HEK293T (cell line): Measurements from ENCODE around the gene C2CD5.

Experiments used
- CTCF ChIA-PET: fragments of 350-600 bp; formaldehyde crosslinking; extraction: SDS; loops from one replicate; lab custom pipeline; 2021; ENCODE audit warnings: antibody characterized with exemption, inconsistent platforms; lab: Yijun Ruan, JAX
- POLR2A ChIA-PET: fragments of 350-600 bp; formaldehyde crosslinking; extraction: SDS; loops from one replicate; lab custom pipeline; 2020; ENCODE audit warnings: antibody characterized with exemption, inconsistent platforms; lab: Yijun Ruan, JAX
- DNase-seq: peaks from one replicate; pipeline ENCODE4 v3.0.0; 2012; ENCODE audit warnings: mixed read lengths; ENCODE audit errors: extremely low spot score
- ARNT ChIP-seq: fragments of 450-650 bp; IDR thresholded peaks from 2 replicates; pipeline ENCODE4 v1.6.1; 2017; ENCODE audit warnings: mild to moderate bottlenecking
- BHLHE40 ChIP-seq: fragments of 450-650 bp; IDR thresholded peaks from 2 replicates; pipeline ENCODE4 v1.6.1; 2016; ENCODE audit warnings: mild to moderate bottlenecking, moderate library complexity, borderline replicate concordance
- CTBP1 ChIP-seq: fragments of 450-650 bp; IDR thresholded peaks from 2 replicates; pipeline ENCODE4 v1.6.1; 2016; ENCODE audit warnings: borderline replicate concordance
- ELF4 ChIP-seq: fragments of 450-650 bp; IDR thresholded peaks from 2 replicates; pipeline ENCODE4 v1.6.1; 2017; ENCODE audit warnings: antibody characterized with exemption
- FOXA1 ChIP-seq: fragments of 450-650 bp; IDR thresholded peaks from 2 replicates; pipeline ENCODE4 v1.6.1; 2016; ENCODE audit warnings: mild to moderate bottlenecking
- FOXK2 ChIP-seq: fragments of 450-650 bp; IDR thresholded peaks from 2 replicates; pipeline ENCODE4 v1.6.1; 2016; ENCODE audit warnings: mild to moderate bottlenecking
- FOXM1 ChIP-seq: fragments of 450-650 bp; IDR thresholded peaks from 2 replicates; pipeline ENCODE4 v1.6.1; 2017; ENCODE audit warnings: mild to moderate bottlenecking, borderline replicate concordance
- HDGF ChIP-seq: fragments of 450-650 bp; IDR thresholded peaks from 2 replicates; pipeline ENCODE4 v1.6.1; 2017; ENCODE audit warnings: antibody characterized with exemption, borderline replicate concordance
- L3MBTL2 ChIP-seq: fragments of 450-650 bp; conservative IDR thresholded peaks from 2 replicates; pipeline ENCODE4 v1.6.1; 2016; ENCODE audit warnings: mild to moderate bottlenecking
- LEF1 ChIP-seq: fragments of 450-650 bp; IDR thresholded peaks from 2 replicates; pipeline ENCODE4 v1.6.1; 2017; ENCODE audit warnings: mild to moderate bottlenecking, borderline replicate concordance
- NFRKB ChIP-seq: fragments of 450-650 bp; IDR thresholded peaks from 2 replicates; pipeline ENCODE4 v1.6.1; 2016; ENCODE audit warnings: mild to moderate bottlenecking, moderate library complexity
- SP1 ChIP-seq: fragments of 450-650 bp; IDR thresholded peaks from 2 replicates; pipeline ENCODE4 v1.6.1; 2017
- SUZ12 ChIP-seq: fragments of 450-650 bp; IDR thresholded peaks from 2 replicates; pipeline ENCODE4 v1.6.1; 2016; ENCODE audit warnings: mild to moderate bottlenecking
- TARDBP ChIP-seq: fragments of 450-650 bp; IDR thresholded peaks from 2 replicates; pipeline ENCODE4 v1.6.1; 2016
- ZNF384 ChIP-seq: fragments of 450-650 bp; IDR thresholded peaks from 2 replicates; pipeline ENCODE4 v1.6.1; 2016
- TF ChIP-seq, protein P1 (sequence below): fragments of 450-650 bp; IDR thresholded peaks from 2 replicates; pipeline ENCODE4 v1.6.1; 2016

The C2CD5 gene, protein sequence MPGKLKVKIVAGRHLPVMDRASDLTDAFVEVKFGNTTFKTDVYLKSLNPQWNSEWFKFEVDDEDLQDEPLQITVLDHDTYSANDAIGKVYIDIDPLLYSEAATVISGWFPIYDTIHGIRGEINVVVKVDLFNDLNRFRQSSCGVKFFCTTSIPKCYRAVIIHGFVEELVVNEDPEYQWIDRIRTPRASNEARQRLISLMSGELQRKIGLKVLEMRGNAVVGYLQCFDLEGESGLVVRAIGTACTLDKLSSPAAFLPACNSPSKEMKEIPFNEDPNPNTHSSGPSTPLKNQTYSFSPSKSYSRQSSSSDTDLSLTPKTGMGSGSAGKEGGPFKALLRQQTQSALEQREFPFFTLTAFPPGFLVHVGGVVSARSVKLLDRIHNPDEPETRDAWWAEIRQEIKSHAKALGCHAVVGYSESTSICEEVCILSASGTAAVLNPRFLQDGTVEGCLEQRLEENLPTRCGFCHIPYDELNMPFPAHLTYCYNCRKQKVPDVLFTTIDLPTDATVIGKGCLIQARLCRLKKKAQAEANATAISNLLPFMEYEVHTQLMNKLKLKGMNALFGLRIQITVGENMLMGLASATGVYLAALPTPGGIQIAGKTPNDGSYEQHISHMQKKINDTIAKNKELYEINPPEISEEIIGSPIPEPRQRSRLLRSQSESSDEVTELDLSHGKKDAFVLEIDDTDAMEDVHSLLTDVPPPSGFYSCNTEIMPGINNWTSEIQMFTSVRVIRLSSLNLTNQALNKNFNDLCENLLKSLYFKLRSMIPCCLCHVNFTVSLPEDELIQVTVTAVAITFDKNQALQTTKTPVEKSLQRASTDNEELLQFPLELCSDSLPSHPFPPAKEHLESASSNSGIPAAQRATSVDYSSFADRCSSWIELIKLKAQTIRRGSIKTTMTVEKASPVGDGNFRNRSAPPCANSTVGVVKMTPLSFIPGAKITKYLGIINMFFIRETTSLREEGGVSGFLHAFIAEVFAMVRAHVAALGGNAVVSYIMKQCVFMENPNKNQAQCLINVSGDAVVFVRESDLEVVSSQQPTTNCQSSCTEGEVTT

DNA sequence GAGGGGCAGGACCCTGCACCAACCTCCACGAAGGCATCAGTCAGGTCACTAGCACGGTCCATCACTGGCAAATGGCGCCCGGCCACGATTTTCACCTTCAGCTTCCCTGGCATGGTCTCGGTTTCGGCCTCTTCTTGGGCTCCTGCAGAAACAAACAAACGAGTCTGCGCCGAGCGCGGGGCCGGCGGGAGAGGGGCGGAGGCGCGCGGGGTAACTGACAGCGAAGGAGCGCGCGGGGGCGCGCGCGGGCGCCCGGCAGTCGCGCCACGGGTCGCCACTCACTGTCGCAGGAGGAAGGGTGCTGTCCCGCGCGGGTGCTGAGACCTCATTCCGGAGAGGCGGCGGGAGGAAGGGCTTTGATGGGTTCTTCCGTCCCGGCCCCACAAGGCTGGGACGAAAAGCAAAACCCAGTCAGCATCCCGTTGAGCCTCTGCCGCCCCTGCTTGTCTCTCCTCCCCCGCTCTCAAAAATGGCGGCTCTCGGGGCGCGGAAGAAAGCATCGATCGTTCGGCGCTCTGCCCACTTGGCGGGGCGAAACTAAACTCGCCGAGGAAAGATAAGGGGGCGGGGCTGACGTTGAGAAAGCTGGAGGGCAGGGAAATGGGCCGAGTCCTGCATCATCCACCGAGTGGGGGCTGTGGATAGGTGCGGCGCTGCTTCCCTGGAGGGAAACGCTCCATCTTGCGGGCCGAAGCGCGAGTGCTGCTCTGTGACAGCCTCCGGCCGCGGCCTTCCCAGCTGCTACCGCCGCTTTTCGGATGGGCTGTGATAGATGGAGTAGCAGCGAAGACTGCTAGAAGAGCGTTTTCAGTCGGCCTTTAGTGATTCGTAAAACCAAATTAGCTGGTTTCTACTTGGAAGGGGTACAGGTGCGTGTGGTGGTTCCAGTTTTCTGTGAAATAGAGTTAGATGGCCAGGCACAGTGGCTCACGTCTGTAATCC is at the start of gene C2CD5:
C2CD5 (minus strand) TSS at position 505 of the 942 bp plus-strand sequence; CDS start at position 113, 392 bp downstream.
- POLR2A ChIA-PET, result interaction anchor here (0.6 to 2.7 kb wide), 8 partner anchors 15 to 86 kb away, joined by 3 to 21 read pairs (median 4); partner anchors contain the start of gene ETNK1
- DNase-seq, result peak; percentile 91
- CTCF ChIA-PET, result interaction anchor here (0.7 kb wide), 1 partner anchor 45 kb away, joined by 3 read pairs; no protein-coding TSS in a partner anchor
- TF ChIP-seq CTBP1 (0 out of 2 replicates have a peak, but pooled peaks have one; percentile 62), FOXM1 (no peak), SP1 (no peak), NFRKB (peak; percentile 74), FOXA1 (no peak), TARDBP (peak; percentile 80), L3MBTL2 (peak; percentile 97)

DNA sequence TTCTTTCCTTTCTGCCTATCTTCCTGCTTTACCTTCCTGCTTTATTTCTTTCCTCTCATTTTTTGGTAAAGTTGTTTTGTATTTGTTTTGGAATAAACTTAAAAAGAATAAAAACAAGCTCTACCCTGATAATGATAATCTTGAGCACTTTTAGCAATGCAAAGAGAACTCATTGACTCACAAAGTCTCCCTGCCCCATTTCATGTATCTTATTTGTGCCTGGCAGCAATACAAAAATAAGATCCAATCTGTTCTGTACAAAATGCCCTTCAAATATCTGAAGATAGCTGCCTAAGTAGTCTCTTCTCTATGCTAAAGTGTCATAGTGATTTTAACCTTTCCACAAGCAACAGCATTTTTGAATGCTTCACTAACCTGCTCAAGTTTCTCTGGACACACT is 49.5 kb upstream of the C2CD5 start:
- no peak for DNase-seq
- ChIA-PET CTCF (interaction anchor here (0.7 kb wide), 1 partner anchor 11 kb away, joined by 3 read pairs; no protein-coding TSS in a partner anchor), POLR2A (no interaction called here)
- TF ChIP-seq LEF1 (no peak), HDGF (no peak)
- TF ChIP-seq, protein P1, sequence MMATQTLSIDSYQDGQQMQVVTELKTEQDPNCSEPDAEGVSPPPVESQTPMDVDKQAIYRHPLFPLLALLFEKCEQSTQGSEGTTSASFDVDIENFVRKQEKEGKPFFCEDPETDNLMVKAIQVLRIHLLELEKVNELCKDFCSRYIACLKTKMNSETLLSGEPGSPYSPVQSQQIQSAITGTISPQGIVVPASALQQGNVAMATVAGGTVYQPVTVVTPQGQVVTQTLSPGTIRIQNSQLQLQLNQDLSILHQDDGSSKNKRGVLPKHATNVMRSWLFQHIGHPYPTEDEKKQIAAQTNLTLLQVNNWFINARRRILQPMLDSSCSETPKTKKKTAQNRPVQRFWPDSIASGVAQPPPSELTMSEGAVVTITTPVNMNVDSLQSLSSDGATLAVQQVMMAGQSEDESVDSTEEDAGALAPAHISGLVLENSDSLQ, result no peak

DNA sequence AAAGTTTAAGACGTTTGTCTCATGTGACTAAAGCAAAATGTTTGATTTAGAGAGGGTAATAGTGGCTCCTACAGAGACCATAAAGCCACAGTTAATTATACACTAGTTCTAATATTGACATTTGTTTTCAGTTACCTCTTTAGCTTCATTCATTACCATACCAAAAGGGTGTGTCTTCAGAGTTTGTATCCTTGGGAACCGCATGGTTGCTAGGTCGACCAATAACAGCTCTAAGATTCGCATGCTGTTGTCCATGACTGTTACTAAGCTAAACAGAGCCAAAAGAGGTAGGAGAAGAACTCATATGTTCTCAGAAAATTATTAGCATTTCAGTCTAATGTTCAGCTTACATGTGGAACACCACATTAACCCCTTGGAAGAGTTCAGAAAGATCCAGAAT is 44.5 kb upstream of the C2CD5 start:
- ChIA-PET CTCF (no interaction called here), POLR2A (interaction anchor here (1.1 kb wide), 1 partner anchor 36 kb away, joined by 3 read pairs; the partner anchor contains the start of gene ETNK1)
- no peak for DNase-seq
- TF ChIP-seq L3MBTL2, result no peak
- no peak for TF ChIP-seq FOXA1
- no peak for TF ChIP-seq HDGF
- no peak for TF ChIP-seq TARDBP
- TF ChIP-seq FOXM1, result no peak
- TF ChIP-seq NFRKB, result no peak
- TF ChIP-seq, protein P1, result no peak
- TF ChIP-seq FOXK2, result no peak
- TF ChIP-seq CTBP1, result no peak
- TF ChIP-seq SUZ12, result no peak
- TF ChIP-seq ZNF384, result no peak
- TF ChIP-seq ELF4, result no peak
- no peak for TF ChIP-seq SP1
- no peak for TF ChIP-seq ARNT
- no peak for TF ChIP-seq LEF1
- no peak for TF ChIP-seq BHLHE40

DNA sequence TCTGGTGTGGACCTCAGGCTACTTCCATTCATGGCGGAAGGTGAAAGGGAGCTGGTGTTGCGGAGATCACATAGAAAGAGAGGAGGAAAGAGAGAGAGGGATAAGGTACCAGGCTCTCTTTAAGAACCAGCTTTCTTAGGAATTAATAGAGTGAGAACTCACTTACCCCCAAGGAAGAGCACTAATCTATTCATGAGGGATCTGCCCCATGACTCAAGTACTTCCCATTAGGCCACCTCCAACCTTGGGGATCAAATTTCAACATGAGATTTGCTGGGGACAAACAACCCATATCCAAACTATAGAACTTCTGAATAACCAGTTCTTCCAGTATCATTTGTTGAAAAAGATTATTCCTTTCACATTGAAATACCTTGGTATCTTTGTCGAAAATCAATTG is 34.0 kb upstream of the C2CD5 start:
- DNase-seq, result no peak
- CTCF ChIA-PET, result no interaction called here
- TF ChIP-seq, protein P1, result no peak
- TF ChIP-seq L3MBTL2 (no peak), FOXA1 (no peak), ARNT (no peak), ELF4 (no peak), SUZ12 (no peak), NFRKB (no peak), BHLHE40 (no peak), CTBP1 (no peak), HDGF (no peak), TARDBP (no peak), FOXK2 (no peak)
- POLR2A ChIA-PET, result no interaction called here

DNA sequence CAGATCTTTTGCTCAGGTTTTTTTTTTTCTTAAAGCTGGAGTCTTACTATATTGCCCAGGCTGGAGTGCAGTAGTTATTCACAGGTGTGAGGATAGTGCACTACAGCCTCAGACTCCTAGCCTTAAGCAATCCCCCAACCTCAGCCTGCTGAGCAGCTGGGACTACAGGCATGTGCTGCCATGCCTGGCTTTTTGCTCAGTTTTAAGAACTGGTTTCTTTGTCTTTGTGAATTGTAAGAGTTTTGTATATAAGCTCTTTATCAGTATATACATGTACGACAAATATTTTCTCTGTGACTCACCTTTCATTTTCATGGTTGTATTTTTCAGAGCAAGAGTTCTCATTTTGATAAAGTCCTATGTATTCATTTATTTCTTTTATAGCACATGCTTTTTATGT is 33.3 kb upstream of the C2CD5 start:
- CTCF ChIA-PET, result no interaction called here
- TF ChIP-seq FOXK2, result no peak
- no peak for TF ChIP-seq FOXM1
- POLR2A ChIA-PET, result interaction anchor here (0.9 kb wide), 1 partner anchor 47 kb away, joined by 3 read pairs; the partner anchor contains the start of gene ETNK1
- no peak for DNase-seq
